ENCODE data around the gene MRPL1. TPM values are rescaled to one million over a fixed set of nuclear protein-coding genes. Genes with fewer than 3 reads are reported as not detected.

Gene MRPL1
- total RNA-seq, 2 donors from 2014 or later = 12.2 to 23.4 TPM

DNA sequence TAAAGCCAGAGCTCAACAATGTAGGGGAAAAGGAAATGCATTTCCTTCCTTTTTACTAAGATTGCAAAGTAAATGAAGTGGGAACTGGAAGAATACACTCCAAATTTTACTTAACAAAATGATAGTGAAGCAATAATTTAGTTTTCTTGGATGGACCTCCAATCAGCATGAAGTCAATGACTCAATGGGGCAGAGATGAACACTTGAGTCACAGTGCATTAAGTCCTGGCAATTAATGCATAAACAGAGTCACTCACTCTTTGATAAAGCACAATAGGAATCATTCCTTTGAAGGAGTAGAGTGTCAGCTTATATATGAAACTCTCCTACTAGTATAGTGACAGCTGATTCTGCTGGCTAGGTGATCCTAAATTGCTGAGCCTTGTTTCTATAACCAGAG lies 127.8 kb downstream of the MRPL1 start:
- H3K36me3 ChIP-seq (replicated peaks in 1 of 2; ENCODE audit: insufficient read depth in 1 of 2, low read depth in 2 of 2) = no peaks in the 10 kb centered on the region
- TF ChIP-seq CTCF (IDR thresholded peaks at IDR 0.05) = no peak
- TF ChIP-seq POLR2A (IDR thresholded peaks at IDR 0.05) = no peak
- no peaks in the 10 kb centered on the region for H3K4me1 ChIP-seq
- DNase-seq (no peak), ATAC-seq (no peak)
- no peak overlapping the region for H3K4me3 ChIP-seq
- intact Hi-C loops (cut with DNase I) = no loop called here
- H3K27ac ChIP-seq = no peak overlapping the region
- H3K9me3 ChIP-seq = no peaks in the 10 kb centered on the region
- no peaks in the 10 kb centered on the region for H3K27me3 ChIP-seq

DNA sequence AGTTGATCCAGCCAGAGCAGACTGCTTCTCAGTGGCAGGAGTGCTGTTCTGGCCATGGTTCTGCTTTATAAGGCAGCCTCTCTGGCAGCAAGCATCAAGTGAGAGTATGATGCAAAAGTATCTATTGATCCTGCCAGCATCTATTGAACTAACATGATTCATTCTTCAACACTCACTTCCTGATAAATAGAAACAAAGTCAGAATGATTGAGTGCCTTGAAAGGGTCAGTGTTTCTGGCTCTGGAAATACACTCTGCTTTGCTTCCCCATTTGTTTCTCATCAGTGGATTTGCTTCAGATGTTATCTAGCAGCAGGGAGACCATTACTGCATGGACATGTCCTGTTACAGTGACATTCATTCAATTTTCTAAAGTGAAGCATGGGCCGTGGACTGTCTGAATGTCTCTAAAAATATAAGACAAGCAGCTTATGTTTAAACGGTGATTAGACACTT lies 128.3 kb downstream of the MRPL1 start:
- 20 to 22% methylated on average over 2 of the region's 2 CpGs for WGBS, 2 donors
- intact Hi-C loops (cut with DNase I) = no loop called here
- Histone ChIP-seq H3K4me3 (no peak overlapping the region), H3K9me3 (no peaks in the 10 kb centered on the region), H3K4me1 (no peaks in the 10 kb centered on the region), H3K27me3 (no peaks in the 10 kb centered on the region), H3K27ac (no peak overlapping the region), H3K36me3 (replicated peaks in 1 of 2; ENCODE audit: insufficient read depth in 1 of 2, low read depth in 2 of 2) (no peaks in the 10 kb centered on the region)
- TF ChIP-seq CTCF (IDR thresholded peaks at IDR 0.05) (no peak), POLR2A (IDR thresholded peaks at IDR 0.05) (no peak)
- DNase-seq (no peak), ATAC-seq (no peak)

- Histone ChIP-seq H3K27me3 (no peaks in the 10 kb centered on the region), H3K4me1 (no peaks in the 10 kb centered on the region), H3K9me3 (no peaks in the 10 kb centered on the region), H3K27ac (no peak overlapping the region), H3K36me3 (replicated peaks in 1 of 2; ENCODE audit: insufficient read depth in 1 of 2, low read depth in 2 of 2) (no peaks in the 10 kb centered on the region), H3K4me3 (no peak overlapping the region)
- DNase-seq (no peak), ATAC-seq (no peak)
- TF ChIP-seq POLR2A (IDR thresholded peaks at IDR 0.05) = no peak
- TF ChIP-seq CTCF (IDR thresholded peaks at IDR 0.05) = no peak
- whole genome bisulfite sequencing, 2 donors = 44 to 81% methylated on average over 1 of the region's 1 CpG
- intact Hi-C loops (cut with DNase I) = no loop called here
These were observed 130.0 kb downstream of the MRPL1 start for GRCh38 chr4:77992581-77992980.

DNA sequence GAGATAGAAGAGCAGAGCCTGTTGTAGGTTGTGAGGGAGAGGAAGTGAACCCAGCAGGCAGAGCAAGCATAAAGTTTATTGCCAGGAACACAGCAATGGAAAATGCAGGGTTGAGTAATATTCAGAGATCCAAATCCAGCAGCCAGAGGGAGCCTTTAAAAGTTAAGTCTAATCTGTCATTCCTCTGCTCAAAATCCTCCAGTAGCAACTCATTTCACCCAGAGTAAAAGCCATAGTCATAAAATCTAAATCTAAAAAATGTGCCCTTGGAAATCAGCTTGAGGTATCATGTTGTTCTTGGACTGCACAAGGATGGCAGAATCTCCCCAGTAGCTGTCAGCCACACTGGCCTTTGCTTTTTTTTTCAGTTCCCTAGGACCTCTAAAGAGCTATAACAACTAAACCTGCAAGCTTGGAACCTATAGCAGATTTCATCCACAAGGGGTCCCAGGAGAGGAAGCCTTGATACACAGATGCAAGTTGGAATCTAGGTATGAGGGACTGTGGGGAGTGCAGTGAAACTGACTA lies 131.6 kb downstream of the MRPL1 start:
- Histone ChIP-seq H3K27ac (no peak overlapping the region), H3K36me3 (replicated peaks in 1 of 2; ENCODE audit: insufficient read depth in 1 of 2, low read depth in 2 of 2) (no peaks in the 10 kb centered on the region), H3K9me3 (no peaks in the 10 kb centered on the region), H3K4me3 (no peak overlapping the region), H3K27me3 (no peaks in the 10 kb centered on the region), H3K4me1 (no peaks in the 10 kb centered on the region)
- TF ChIP-seq POLR2A (IDR thresholded peaks at IDR 0.05) (no peak), CTCF (IDR thresholded peaks at IDR 0.05) (peak; percentile 25 to 56 (median 46))
- DNase-seq = peak; percentile 26 to 44 (median 32)
- intact Hi-C loops (cut with DNase I) = no loop called here
- ATAC-seq = peak; percentile 81

DNA sequence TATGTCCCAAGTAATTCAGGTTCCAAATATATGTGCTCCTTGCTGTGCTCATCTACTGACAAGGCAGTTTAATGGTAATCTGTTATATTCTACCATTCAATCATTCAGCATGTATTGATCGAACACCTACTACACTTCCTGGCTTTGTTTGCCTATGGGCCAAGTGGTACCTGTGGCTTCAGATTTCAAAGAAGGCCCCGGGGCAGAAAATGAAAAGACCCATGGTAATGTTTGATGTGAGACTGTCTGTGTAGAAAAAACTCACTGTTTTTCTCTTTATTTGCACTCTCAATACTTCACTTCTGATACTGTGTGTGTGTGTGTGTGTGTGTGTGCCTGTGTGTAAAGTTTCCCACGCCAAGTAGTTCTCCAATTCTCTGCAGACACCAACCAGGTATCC lies 133.4 kb downstream of the MRPL1 start:
- intact Hi-C loops (cut with DNase I) = no loop called here
- Histone ChIP-seq H3K27ac (no peak overlapping the region), H3K4me3 (no peak overlapping the region), H3K36me3 (replicated peaks in 1 of 2; ENCODE audit: insufficient read depth in 1 of 2, low read depth in 2 of 2) (no peaks in the 10 kb centered on the region), H3K4me1 (no peaks in the 10 kb centered on the region), H3K9me3 (no peaks in the 10 kb centered on the region), H3K27me3 (no peaks in the 10 kb centered on the region)
- DNase-seq = no peak
- ATAC-seq = no peak
- WGBS, 2 donors = 21 to 31% methylated on average over 3 of the region's 3 CpGs
- no peak for TF ChIP-seq CTCF (IDR thresholded peaks at IDR 0.05)
- TF ChIP-seq POLR2A (IDR thresholded peaks at IDR 0.05) = no peak

Data from body of pancreas (tissue), 4 donors.